Ectodermal cell (in vitro differentiated cells): ENCODE data around the gene PRSS38.

Source experiments
- H3K27ac ChIP-seq: 2 replicates; pipeline ENCODE4 v1.7.0; 2013; ENCODE audit warnings: mild to moderate bottlenecking, low read depth, low read length; ENCODE audit not compliant: insufficient read depth, poor library complexity, severe bottlenecking
- H3K27me3 ChIP-seq: 2 replicates; pipeline ENCODE4 v1.7.0; 2013; ENCODE audit warnings: mild to moderate bottlenecking, low read length; ENCODE audit not compliant: insufficient read depth, control insufficient read depth, poor library complexity, severe bottlenecking
- H3K36me3 ChIP-seq: one replicate; pipeline ENCODE4 v1.7.0; 2013; ENCODE audit warnings: low read length; ENCODE audit not compliant: control insufficient read depth, insufficient read depth
- H3K4me1 ChIP-seq: one replicate; pipeline ENCODE4 v1.7.0; 2013; ENCODE audit warnings: low read length; ENCODE audit not compliant: control insufficient read depth, insufficient read depth
- H3K4me3 ChIP-seq: 2 replicates; pipeline ENCODE4 v1.7.0; 2013; ENCODE audit warnings: low read depth, low read length, control low read depth; ENCODE audit not compliant: insufficient read depth
- H3K9me3 ChIP-seq: 2 replicates; pipeline ENCODE4 v1.7.0; 2013; ENCODE audit warnings: mild to moderate bottlenecking, low read length, moderate library complexity; ENCODE audit not compliant: control insufficient read depth
- WGBS, 2 experiments: methylation state at CpG; one replicate each; pipeline ENCODE4 v1.1.7; 2013; ENCODE audit warnings: missing lambda C conversion rate in 2 of 2; 5-methylcytosine and 5-hydroxymethylcytosine counted together

The PRSS38 gene

GRCh38 chr1:227891223-227891954 is 75.9 kb downstream of the PRSS38 start:
- no peak overlapping the region for H3K27ac ChIP-seq
- peaks cover 28% of the 10 kb centered on the region for H3K4me1 ChIP-seq
- H3K36me3 ChIP-seq: no peaks in the 10 kb centered on the region
- no peak overlapping the region for H3K4me3 ChIP-seq
- 93 to 94% methylated on average over 19 of the region's 19 CpGs for WGBS, 2 experiments
- H3K27me3 ChIP-seq: no peaks in the 10 kb centered on the region
- no peaks in the 10 kb centered on the region for H3K9me3 ChIP-seq

- H3K4me1 ChIP-seq: peaks cover 24% of the 10 kb centered on the region
- H3K36me3 ChIP-seq: no peaks in the 10 kb centered on the region
- no peaks in the 10 kb centered on the region for H3K27me3 ChIP-seq
- H3K4me3 ChIP-seq: no peak overlapping the region
- no peak overlapping the region for H3K27ac ChIP-seq
- H3K9me3 ChIP-seq: no peaks in the 10 kb centered on the region
- 85% methylated on average over 6 of the region's 6 CpGs for WGBS, 2 experiments
Measured at GRCh38 chr1:227891955-227892488, 76.5 kb downstream of the PRSS38 start.

GRCh38 chr1:227892489-227893299 is 77.2 kb downstream of the PRSS38 start:
- no peaks in the 10 kb centered on the region for H3K27me3 ChIP-seq
- WGBS, 2 experiments: 85 to 87% methylated on average over 17 of the region's 17 CpGs
- H3K4me3 ChIP-seq: no peak overlapping the region
- no peaks in the 10 kb centered on the region for H3K9me3 ChIP-seq
- H3K27ac ChIP-seq: no peak overlapping the region
- H3K4me1 ChIP-seq: peaks cover 18% of the 10 kb centered on the region
- no peaks in the 10 kb centered on the region for H3K36me3 ChIP-seq

GRCh38 chr1:227893300-227893948 is 77.9 kb downstream of the PRSS38 start:
- WGBS, 2 experiments: 86 to 91% methylated on average over 9 of the region's 9 CpGs

GRCh38 chr1:227893949-227894721 is 78.7 kb downstream of the PRSS38 start:
- Histone ChIP-seq H3K36me3 (no peaks in the 10 kb centered on the region), H3K27ac (no peak overlapping the region), H3K4me1 (peaks cover 15% of the 10 kb centered on the region), H3K4me3 (no peak overlapping the region), H3K9me3 (no peaks in the 10 kb centered on the region), H3K27me3 (no peaks in the 10 kb centered on the region)
- WGBS, 2 experiments: 91 to 92% methylated on average over 27 of the region's 27 CpGs

More at GRCh38 chr1:227893300-227893948, 77.9 kb downstream of the PRSS38 start:
- Histone ChIP-seq H3K27me3 (no peaks in the 10 kb centered on the region), H3K36me3 (no peaks in the 10 kb centered on the region), H3K4me1 (peaks cover 15% of the 10 kb centered on the region), H3K4me3 (no peak overlapping the region), H3K9me3 (no peaks in the 10 kb centered on the region), H3K27ac (no peak overlapping the region)

- Histone ChIP-seq H3K4me3 (no peak overlapping the region), H3K27ac (no peak overlapping the region), H3K36me3 (no peaks in the 10 kb centered on the region), H3K27me3 (no peaks in the 10 kb centered on the region), H3K9me3 (no peaks in the 10 kb centered on the region), H3K4me1 (peaks cover 15% of the 10 kb centered on the region)
- 94% methylated on average over 12 of the region's 12 CpGs for WGBS, 2 experiments
Measured at GRCh38 chr1:227894831-227895451, 79.5 kb downstream of the PRSS38 start.
